Measurements from ENCODE around the gene RFESD.

DNA sequence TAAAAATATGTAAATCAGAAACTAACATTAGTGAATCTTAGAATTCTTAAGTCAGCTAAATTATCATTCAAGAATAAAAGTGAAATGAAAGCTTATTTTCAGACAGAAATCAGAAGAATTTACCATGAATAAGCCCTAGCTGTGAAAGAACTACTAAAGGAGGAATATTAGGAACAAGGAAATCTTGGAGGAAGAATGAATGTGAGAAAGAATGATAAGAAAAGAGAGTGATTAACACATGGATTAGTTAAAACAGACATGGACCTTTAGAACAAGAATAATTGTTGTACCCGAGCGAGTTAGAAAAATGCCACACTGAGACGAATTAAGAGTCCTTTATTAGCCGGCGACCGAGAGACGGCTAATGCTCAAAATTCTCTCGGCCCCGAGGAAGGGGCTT, 60.5 kb downstream of the RFESD start:
- TF ChIP-seq FOXK2 (IDR thresholded peaks at IDR 0.05), result no peak
- TF ChIP-seq, protein P1, sequence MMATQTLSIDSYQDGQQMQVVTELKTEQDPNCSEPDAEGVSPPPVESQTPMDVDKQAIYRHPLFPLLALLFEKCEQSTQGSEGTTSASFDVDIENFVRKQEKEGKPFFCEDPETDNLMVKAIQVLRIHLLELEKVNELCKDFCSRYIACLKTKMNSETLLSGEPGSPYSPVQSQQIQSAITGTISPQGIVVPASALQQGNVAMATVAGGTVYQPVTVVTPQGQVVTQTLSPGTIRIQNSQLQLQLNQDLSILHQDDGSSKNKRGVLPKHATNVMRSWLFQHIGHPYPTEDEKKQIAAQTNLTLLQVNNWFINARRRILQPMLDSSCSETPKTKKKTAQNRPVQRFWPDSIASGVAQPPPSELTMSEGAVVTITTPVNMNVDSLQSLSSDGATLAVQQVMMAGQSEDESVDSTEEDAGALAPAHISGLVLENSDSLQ (IDR thresholded peaks at IDR 0.05), result no peak
- TF ChIP-seq, protein P2, sequence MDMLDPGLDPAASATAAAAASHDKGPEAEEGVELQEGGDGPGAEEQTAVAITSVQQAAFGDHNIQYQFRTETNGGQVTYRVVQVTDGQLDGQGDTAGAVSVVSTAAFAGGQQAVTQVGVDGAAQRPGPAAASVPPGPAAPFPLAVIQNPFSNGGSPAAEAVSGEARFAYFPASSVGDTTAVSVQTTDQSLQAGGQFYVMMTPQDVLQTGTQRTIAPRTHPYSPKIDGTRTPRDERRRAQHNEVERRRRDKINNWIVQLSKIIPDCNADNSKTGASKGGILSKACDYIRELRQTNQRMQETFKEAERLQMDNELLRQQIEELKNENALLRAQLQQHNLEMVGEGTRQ (IDR thresholded peaks at IDR 0.05; ENCODE audit: borderline replicate concordance, low read depth, low read length), result no peak
- TF ChIP-seq, protein P3, sequence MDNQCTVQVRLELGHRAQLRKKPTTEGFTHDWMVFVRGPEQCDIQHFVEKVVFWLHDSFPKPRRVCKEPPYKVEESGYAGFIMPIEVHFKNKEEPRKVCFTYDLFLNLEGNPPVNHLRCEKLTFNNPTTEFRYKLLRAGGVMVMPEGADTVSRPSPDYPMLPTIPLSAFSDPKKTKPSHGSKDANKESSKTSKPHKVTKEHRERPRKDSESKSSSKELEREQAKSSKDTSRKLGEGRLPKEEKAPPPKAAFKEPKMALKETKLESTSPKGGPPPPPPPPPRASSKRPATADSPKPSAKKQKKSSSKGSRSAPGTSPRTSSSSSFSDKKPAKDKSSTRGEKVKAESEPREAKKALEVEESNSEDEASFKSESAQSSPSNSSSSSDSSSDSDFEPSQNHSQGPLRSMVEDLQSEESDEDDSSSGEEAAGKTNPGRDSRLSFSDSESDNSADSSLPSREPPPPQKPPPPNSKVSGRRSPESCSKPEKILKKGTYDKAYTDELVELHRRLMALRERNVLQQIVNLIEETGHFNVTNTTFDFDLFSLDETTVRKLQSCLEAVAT (IDR thresholded peaks at IDR 0.05), result no peak
- TF ChIP-seq POLR2AphosphoS5 (IDR thresholded peaks at IDR 0.05; ENCODE audit: low read length), result no peak
- TF ChIP-seq, protein P4, sequence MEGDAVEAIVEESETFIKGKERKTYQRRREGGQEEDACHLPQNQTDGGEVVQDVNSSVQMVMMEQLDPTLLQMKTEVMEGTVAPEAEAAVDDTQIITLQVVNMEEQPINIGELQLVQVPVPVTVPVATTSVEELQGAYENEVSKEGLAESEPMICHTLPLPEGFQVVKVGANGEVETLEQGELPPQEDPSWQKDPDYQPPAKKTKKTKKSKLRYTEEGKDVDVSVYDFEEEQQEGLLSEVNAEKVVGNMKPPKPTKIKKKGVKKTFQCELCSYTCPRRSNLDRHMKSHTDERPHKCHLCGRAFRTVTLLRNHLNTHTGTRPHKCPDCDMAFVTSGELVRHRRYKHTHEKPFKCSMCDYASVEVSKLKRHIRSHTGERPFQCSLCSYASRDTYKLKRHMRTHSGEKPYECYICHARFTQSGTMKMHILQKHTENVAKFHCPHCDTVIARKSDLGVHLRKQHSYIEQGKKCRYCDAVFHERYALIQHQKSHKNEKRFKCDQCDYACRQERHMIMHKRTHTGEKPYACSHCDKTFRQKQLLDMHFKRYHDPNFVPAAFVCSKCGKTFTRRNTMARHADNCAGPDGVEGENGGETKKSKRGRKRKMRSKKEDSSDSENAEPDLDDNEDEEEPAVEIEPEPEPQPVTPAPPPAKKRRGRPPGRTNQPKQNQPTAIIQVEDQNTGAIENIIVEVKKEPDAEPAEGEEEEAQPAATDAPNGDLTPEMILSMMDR (IDR thresholded peaks at IDR 0.05 in 2 of 3, conservative IDR thresholded peaks at IDR 0.05 in 1 of 3; ENCODE audit: control insufficient read depth in 2 of 3, extremely low read depth in 1 of 3, insufficient read depth in 1 of 3, low read depth in 3 of 3, low read length in 3 of 3), result no peak
- TF ChIP-seq SMC3 (IDR thresholded peaks at IDR 0.05; ENCODE audit: borderline replicate concordance, low read length), result no peak
- no peak for TF ChIP-seq SIX5 (IDR thresholded peaks at IDR 0.05; ENCODE audit: low read depth, low read length, severe bottlenecking)
- no peak for TF ChIP-seq ZSCAN29 (IDR thresholded peaks at IDR 0.05)
- no peak for TF ChIP-seq YY1 (IDR thresholded peaks at IDR 0.05; ENCODE audit: low read depth, low read length)
- no peak for TF ChIP-seq POLR2A (IDR thresholded peaks at IDR 0.05; ENCODE audit: low read depth, low read length)

Measured in GM12878 (cell line).